HepG2 (cell line): Measurements from ENCODE around the gene TCERG1. TPM values are rescaled to one million over a fixed set of nuclear protein-coding genes. Genes with fewer than 3 reads are reported as not detected.

Experiments used
- ATAC-seq: fragments of 200-7000 bp; cut with Tn5 transposase; 3 replicates; pipeline ENCODE4 v1.9.1; 2020; ENCODE audit warnings: mild to moderate bottlenecking, moderate library complexity
- BruUV-seq: library from RNA; stranded (reverse); fragments of 400-500 nt; replicated peaks from 2 replicates; lab custom pipeline; 2021; lab: Mats Ljungman, UMichigan
- CTCF ChIA-PET: fragments of 300-600 bp; formaldehyde crosslinking; extraction: SDS; loops from one replicate; lab custom pipeline; 2021; ENCODE audit warnings: low total read pairs, inconsistent platforms, low intra/inter-chr PET ratio; lab: Yijun Ruan, JAX
- POLR2A ChIA-PET: fragments of 350-600 bp; sonication (Branson Sonifier 250); formaldehyde crosslinking; loops from one replicate; lab custom pipeline; 2020; ENCODE audit warnings: antibody characterized with exemption, inconsistent platforms; lab: Yijun Ruan, JAX
- DNase-seq: peaks from one replicate; pipeline ENCODE4 v3.0.0-alpha.2; 2015; ENCODE audit warnings: low spot score
- FAIRE-seq: peaks from 3 replicates; lab custom pipeline; 2011; peaks lifted over from hg19 to GRCh38; lab: Jason Lieb, UNC
- H2AFZ ChIP-seq: one replicate; pipeline ENCODE4 v1.6.1; 2011; ENCODE audit warnings: low read length, inconsistent platforms
- H3K27ac ChIP-seq: fragments of 300-600 bp; 3 replicates; pipeline ENCODE4 v1.8.0; 2011; ENCODE audit warnings: mixed run types, mild to moderate bottlenecking, mixed read lengths, low read length, inconsistent platforms; ENCODE audit not compliant: insufficient read depth; ENCODE audit errors: extremely low read length
- H3K27me3 ChIP-seq, 2 experiments: fragments of 200-600 bp in 1 of 2; 2 replicates in 1 of 2; 3 replicates in 1 of 2; pipeline versions ENCODE4 v1.6.0 to v1.8.0; 2011; ENCODE audit warnings: low read length in 2 of 2, mild to moderate bottlenecking in 2 of 2, moderate library complexity in 2 of 2, inconsistent platforms in 1 of 2; ENCODE audit not compliant: insufficient read depth in 2 of 2, control insufficient read depth in 1 of 2
- H3K36me3 ChIP-seq, 2 experiments: fragments of 200-600 bp in 1 of 2; replicated peaks in 1 of 2; 2 replicates in 1 of 2; 3 replicates in 1 of 2; pipeline versions ENCODE4 v1.5.1 to v1.8.0; 2011; ENCODE audit warnings: low read length in 2 of 2, inconsistent platforms in 1 of 2; ENCODE audit not compliant: insufficient read depth in 2 of 2, control insufficient read depth in 1 of 2
- H3K4me1 ChIP-seq: 2 replicates; pipeline ENCODE4 v1.5.1; 2012; ENCODE audit warnings: low read length, inconsistent platforms; ENCODE audit not compliant: insufficient read depth
- H3K4me2 ChIP-seq: 2 replicates; pipeline ENCODE4 v1.6.0; 2011; ENCODE audit warnings: low read depth, low read length, inconsistent platforms
- H3K4me3 ChIP-seq, 3 experiments: fragments of 200-600 bp in 1 of 3; sonication (generic), shearing (Covaris generic) in 1 of 3; replicated peaks in 1 of 3; 2 replicates each; pipeline ENCODE4 v1.5.1; 2011 to 2016; ENCODE audit warnings: low read length in 3 of 3, inconsistent platforms in 2 of 3, low read depth in 2 of 3, mild to moderate bottlenecking in 2 of 3, control low read depth in 1 of 3, mixed read lengths in 1 of 3; ENCODE audit not compliant: insufficient read depth in 1 of 3
- H3K79me2 ChIP-seq: one replicate; pipeline ENCODE4 v1.6.1; 2011; ENCODE audit warnings: low read length, inconsistent platforms; ENCODE audit not compliant: insufficient read depth
- H3K9ac ChIP-seq: 2 replicates; pipeline ENCODE4 v1.6.0; 2011; ENCODE audit warnings: mild to moderate bottlenecking, low read depth, low read length, inconsistent platforms; ENCODE audit not compliant: insufficient read depth
- H3K9me3 ChIP-seq: 2 replicates; pipeline ENCODE4 v1.5.1; 2012; ENCODE audit warnings: mild to moderate bottlenecking, low read length
- H4K20me1 ChIP-seq: 2 replicates; pipeline ENCODE4 v1.6.0; 2011; ENCODE audit warnings: inconsistent platforms, mild to moderate bottlenecking, low read length, moderate library complexity; ENCODE audit not compliant: insufficient read depth
- FOXA1 ChIP-seq, 2 experiments: fragments of 450-650 bp in 1 of 2; sonication (generic) in 1 of 2; formaldehyde crosslinking in 1 of 2; IDR thresholded peaks; 2 replicates each; pipeline versions ENCODE4 v1.4.0 to v1.6.1; 2016 to 2020; ENCODE audit warnings: missing genetic modification reagents in 1 of 2
- FOXO1 ChIP-seq: sonication (generic); formaldehyde crosslinking; IDR thresholded peaks from 2 replicates; pipeline ENCODE4 v1.4.0; 2020; ENCODE audit warnings: missing genetic modification reagents
- GFI1 ChIP-seq: sonication (generic); formaldehyde crosslinking; IDR thresholded peaks from 2 replicates; pipeline ENCODE4 v1.5.0; 2020; ENCODE audit warnings: missing genetic modification reagents, mild to moderate bottlenecking, borderline replicate concordance
- TEAD3 ChIP-seq: optimal IDR thresholded peaks from 2 replicates; pipeline ENCODE3; 2016; ENCODE audit warnings: borderline replicate concordance
- YEATS4 ChIP-seq: sonication (generic); formaldehyde crosslinking; IDR thresholded peaks from 2 replicates; pipeline ENCODE4 v1.4.0; 2020; ENCODE audit warnings: missing genetic modification reagents, borderline replicate concordance
- ZNF234 ChIP-seq: sonication (generic); formaldehyde crosslinking; conservative IDR thresholded peaks from 2 replicates; pipeline ENCODE4 v1.5.1; 2020; ENCODE audit warnings: mild to moderate bottlenecking, missing genetic modification reagents
- ZNF280D ChIP-seq: sonication (generic); formaldehyde crosslinking; IDR thresholded peaks from 2 replicates; pipeline ENCODE4 v1.5.1; 2020; ENCODE audit warnings: mild to moderate bottlenecking, missing genetic modification reagents
- ZNF646 ChIP-seq: sonication (generic); formaldehyde crosslinking; IDR thresholded peaks from 2 replicates; pipeline ENCODE4 v1.9.0; 2021; ENCODE audit warnings: mild to moderate bottlenecking, missing genetic modification reagents
- WGBS: methylation state at CpG from one replicate; pipeline ENCODE4 v1.1.6; 2017; ENCODE audit warnings: low lambda C conversion rate; 5-methylcytosine and 5-hydroxymethylcytosine counted together
- in situ Hi-C: cut with HindIII; loops from 2 replicates; pipeline ENCODE4 v1.10.0; 2017; ENCODE audit warnings: low pct_unique_long_range_greater_than_20kb; ENCODE audit not compliant: extremely low pct_ligation_motif_present
- intact Hi-C: fragments of 100-400 bp; cut with micrococcal nuclease; formaldehyde crosslinking; loops from one replicate; pipeline ENCODE4 v1.10.0; 2022; ENCODE audit not compliant: unreplicated experiment
- polyA plus RNA-seq, 8 experiments: library from polyadenylated mRNA; depleted of rRNA in 3 of 8; stranded (reverse) in 7 of 8; unstranded in 1 of 8; fragments of >200 nt; fragmentation: Illumina TruSeq in 4 of 8; extraction: Trizol in 4 of 8; gene quantifications; 2 replicates each; pipeline versions ENCODE4 v1.2.1 to v1.2.3, GENCODE V29; 2011 to 2016; ENCODE audit warnings: low read depth in 4 of 8, missing spikeins in 1 of 8, mixed read lengths in 1 of 8; ENCODE audit not compliant: insufficient read depth in 1 of 8
- total RNA-seq, 5 experiments: library from RNA; depleted of rRNA; stranded (reverse); fragments of >200 nt; fragmentation: Illumina TruSeq; extraction: Trizol; gene quantifications; 2 replicates each; pipeline ENCODE4 v1.2.3, GENCODE V29; 2016; ENCODE audit warnings: low read depth in 1 of 5

Gene TCERG1
- total and polyA plus RNA-seq, 2 of the 13 experiments (the other 11 are each of a cell fraction or from before 2014, with no cell fraction given) = 71.7 to 86.6 TPM

GRCh38 chr5:146548781-146549449 is 101.8 kb downstream of the TCERG1 start:
- FAIRE-seq = no peak
- no peak overlapping the region for H3K4me3 ChIP-seq
- in situ Hi-C loops = loop anchor here (10.0 kb wide), 1 partner anchor 636 kb away; no protein-coding TSS in a partner anchor
- no peaks in the 10 kb centered on the region for H3K27me3 ChIP-seq
- intact Hi-C loops = no loop called here
- H3K36me3 ChIP-seq = no peaks in the 10 kb centered on the region
- no peaks in the 10 kb centered on the region for H3K4me1 ChIP-seq
- TF ChIP-seq GFI1 (CRISPR knock-in tag) = no peak
- no peak for TF ChIP-seq FOXO1 (CRISPR knock-in tag)
- TF ChIP-seq TEAD3 (CRISPR knock-in tag) = no peak
- H2AFZ ChIP-seq = no peak overlapping the region
- H3K9ac ChIP-seq = no peak overlapping the region
- H4K20me1 ChIP-seq = no peaks in the 10 kb centered on the region
- CTCF ChIA-PET = no interaction called here
- 0% methylated on average over 2 of the region's 2 CpGs for WGBS
- BruUV-seq = no TSS peak
- no peak for DNase-seq
- no peak overlapping the region for H3K4me2 ChIP-seq
- ATAC-seq = no peak
- no peak overlapping the region for H3K27ac ChIP-seq
- no peaks in the 10 kb centered on the region for H3K9me3 ChIP-seq
- POLR2A ChIA-PET = no interaction called here
- H3K79me2 ChIP-seq = no peaks in the 10 kb centered on the region

GRCh38 chr5:146549615-146550014 is 102.5 kb downstream of the TCERG1 start:
- in situ Hi-C loops = loop anchor here (10.0 kb wide), 1 partner anchor 635 kb away; no protein-coding TSS in a partner anchor
- no TSS peak for BruUV-seq
- POLR2A ChIA-PET = no interaction called here
- no peaks in the 10 kb centered on the region for H3K4me1 ChIP-seq
- H3K4me3 ChIP-seq = no peak overlapping the region
- DNase-seq (no peak), ATAC-seq (no peak), FAIRE-seq (no peak)
- H3K27ac ChIP-seq = no peak overlapping the region
- CTCF ChIA-PET = no interaction called here
- no peaks in the 10 kb centered on the region for H3K27me3 ChIP-seq
- H3K4me2 ChIP-seq = no peak overlapping the region
- H3K79me2 ChIP-seq = no peaks in the 10 kb centered on the region
- no peaks in the 10 kb centered on the region for H4K20me1 ChIP-seq
- H3K36me3 ChIP-seq = no peaks in the 10 kb centered on the region
- H2AFZ ChIP-seq = no peak overlapping the region
- intact Hi-C loops = no loop called here
- no peaks in the 10 kb centered on the region for H3K9me3 ChIP-seq
- no peak overlapping the region for H3K9ac ChIP-seq
- TF ChIP-seq YEATS4 (CRISPR knock-in tag) (no peak), ZNF280D (CRISPR knock-in tag) (no peak), ZNF234 (no peak), FOXA1 (IDR thresholded peaks at IDR 0.05) (no peak), FOXA1 (CRISPR knock-in tag; IDR thresholded peaks at IDR 0.05) (no peak), ZNF646 (no peak)
